Activated gamma-delta T cell (primary cell): ENCODE measurements around the gene SLC18A3.

Experiments
- DNase-seq: peaks from one replicate; lab custom pipeline; 2025; lab: John Stamatoyannopoulos, UW

SLC18A3 gene

GRCh38 chr10:49611816-49612512 is 1.9 kb downstream of the SLC18A3 start:
- DNase-seq = no peak

GRCh38 chr10:49612513-49613164 is 2.5 kb downstream of the SLC18A3 start:
- DNase-seq = no peak

DNA sequence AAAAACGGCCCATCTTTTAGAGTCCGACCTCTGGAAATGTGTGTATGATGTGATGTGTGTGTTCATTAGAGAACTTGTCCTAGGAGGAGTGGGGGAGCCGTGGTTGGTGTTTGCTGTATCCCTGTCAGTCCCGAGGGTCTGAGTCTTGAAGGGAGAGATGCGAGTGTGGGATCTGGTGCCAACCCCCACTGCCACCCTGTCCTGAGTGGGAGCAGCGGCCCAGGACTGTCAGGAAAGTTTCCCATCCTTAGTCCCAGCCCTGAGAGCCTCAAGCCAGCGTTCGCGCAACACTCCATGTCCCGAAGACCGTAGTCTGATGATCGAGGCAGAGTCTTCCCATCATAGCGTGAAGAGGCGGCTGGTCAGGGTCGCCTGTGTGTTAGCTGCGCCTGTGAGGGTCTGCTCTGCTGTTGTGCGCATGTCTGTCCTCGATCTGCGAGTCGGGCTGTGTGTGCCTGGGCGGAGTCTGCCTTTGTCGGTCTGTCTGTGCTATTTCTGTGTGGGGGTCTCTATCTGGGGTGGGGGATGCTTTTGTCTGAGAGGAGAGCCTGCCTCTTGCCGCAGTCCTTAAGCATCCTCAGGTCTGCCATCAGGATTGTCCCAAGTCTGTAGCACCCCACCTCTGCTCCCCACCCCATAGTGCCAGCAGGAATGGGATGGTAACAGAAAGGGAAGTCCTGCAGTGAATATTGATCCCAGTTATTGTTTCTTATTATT is 3.2 kb downstream of the SLC18A3 start:
- DNase-seq = no peak

DNA sequence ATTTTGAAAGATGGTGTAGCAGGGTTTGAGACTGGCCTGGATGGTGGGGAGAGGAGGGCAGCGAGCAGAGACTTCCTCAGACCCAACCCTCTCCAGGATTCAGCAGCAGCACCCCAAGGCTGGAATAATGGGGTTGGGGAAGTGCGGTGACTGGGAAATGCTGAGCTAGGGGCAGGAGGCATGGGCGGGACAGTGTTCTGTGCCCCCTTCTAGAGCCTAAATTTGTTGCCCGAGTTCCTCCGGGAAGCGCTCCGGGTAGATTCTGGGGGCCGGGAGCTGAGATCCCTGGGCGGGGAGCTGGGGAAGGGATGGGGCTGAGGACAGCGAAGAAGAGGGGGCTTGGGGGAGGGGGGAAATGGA is 3.8 kb downstream of the SLC18A3 start, which contains the start of gene CHAT:
CHAT (plus strand) TSS at position 156 of the 360 bp plus-strand sequence; CDS start at position 309, 153 bp downstream.
- no peak for DNase-seq

DNA sequence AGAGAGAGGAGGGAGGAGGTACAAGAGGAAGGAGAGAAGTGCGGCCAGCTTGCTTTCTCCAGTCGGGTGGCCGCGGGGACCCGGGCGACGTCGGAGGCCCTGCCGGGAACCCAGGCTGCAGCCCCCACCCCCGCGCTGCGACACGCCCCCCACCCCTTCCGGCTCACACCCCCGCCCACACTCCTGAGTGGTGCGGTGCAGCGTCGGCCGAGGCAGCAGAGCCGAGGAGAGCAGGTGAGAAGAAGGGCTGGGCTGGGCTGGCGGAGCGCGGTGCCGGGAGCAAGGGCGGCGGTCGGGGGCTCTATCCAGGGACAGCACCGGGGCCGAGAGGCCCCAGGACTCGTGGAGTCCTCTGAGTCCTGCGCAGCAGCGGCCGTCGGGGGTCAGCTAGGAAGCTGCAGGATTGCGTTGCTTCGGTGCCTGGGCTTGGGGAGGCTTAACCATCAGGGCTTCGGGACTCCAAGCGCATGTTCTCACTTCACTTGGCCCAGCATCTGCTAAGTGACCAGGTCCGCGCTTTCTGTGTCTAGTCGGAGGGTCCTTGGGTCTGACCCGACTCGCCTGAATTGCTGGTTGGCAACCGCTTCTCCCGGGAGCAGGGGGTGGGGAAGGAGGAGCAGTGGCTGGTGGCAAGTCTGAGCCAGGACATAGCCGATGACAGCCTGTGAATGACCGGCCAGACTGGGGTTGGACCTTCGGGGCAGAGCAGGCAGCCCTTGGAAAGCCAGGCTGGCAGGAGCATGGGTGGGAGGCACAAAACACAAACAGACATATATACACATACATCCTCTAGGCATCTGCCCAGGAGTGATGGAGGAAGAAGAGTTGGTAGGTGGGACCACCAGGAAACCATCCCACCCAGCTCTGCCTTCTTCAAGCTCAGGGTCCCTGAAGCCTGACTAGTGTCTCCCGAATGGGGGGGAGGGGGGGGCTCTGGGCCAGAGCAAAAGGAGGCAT is 4.4 kb downstream of the SLC18A3 start:
- no peak for DNase-seq

GRCh38 chr10:49615213-49615612 is 5.1 kb downstream of the SLC18A3 start:
- DNase-seq = no peak

DNA sequence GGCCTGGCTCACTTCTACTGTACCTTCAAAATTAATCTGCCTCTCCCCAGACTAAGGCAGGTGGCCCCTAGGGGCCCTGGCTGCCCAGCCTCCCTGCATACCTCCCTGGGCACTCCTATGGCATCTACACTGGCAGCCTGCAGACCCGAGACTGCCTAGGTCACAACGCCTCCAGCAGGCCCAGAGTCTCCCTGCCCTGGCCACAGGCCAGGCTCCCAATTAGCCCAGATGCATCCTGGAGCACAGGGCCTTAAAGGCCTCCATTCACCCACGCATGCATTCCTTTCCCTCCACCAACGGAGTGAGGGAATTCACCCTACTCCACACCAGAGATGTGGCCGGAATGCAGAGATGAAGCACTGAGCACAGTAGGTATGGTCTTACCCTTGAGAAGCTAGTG is 5.6 kb downstream of the SLC18A3 start:
- no peak for DNase-seq

DNA sequence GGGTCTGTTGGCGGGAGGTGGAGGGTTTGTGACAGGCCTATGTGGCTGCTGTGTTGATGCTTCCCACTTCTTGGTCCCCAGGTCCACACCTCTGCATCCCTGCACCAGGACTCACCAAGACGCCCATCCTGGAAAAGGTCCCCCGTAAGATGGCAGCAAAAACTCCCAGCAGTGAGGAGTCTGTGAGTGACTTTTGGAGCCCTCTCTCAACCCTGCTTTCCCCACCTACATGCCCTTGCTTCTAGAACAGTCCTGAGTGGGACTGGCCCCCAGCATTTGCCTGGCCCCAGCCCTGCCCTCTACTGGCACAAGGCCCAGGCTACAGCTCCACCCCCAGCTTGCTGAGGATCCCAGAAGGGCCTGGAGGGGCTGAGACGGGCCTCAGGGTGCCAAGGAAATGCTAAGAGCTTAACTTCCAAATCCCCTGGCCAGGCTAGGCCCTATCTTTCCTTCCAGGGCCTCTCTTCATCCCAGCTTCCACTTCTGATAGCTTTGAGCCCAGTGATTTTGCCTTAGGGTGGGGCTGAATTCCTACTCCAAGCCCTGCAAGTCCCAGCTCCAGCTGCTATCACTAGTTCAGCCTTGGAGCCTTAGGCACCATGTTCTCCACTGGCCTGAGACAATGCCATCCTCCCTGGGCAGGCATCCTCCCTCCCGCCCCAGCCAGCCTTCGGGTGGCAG is 6.5 kb downstream of the SLC18A3 start:
- DNase-seq = no peak

GRCh38 chr10:49617121-49618020 is 7.3 kb downstream of the SLC18A3 start:
- DNase-seq = no peak

GRCh38 chr10:49618821-49619220 is 8.7 kb downstream of the SLC18A3 start:
- DNase-seq = no peak

DNA sequence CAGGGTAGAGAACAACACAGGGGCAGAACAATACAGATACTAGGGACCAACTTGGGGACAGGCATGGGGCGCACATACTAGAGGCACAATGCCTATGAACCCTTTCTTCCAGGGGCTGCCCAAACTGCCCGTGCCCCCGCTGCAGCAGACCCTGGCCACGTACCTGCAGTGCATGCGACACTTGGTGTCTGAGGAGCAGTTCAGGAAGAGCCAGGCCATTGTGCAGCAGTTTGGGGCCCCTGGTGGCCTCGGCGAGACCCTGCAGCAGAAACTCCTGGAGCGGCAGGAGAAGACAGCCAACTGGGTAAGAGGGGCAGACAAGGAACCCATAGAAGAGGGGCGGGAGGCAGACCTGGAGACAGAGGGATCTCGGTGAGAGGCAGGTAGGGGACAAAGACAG is 9.5 kb downstream of the SLC18A3 start:
- DNase-seq = no peak

GRCh38 chr10:49620286-49620810 is 10.2 kb downstream of the SLC18A3 start:
- no peak for DNase-seq

DNA sequence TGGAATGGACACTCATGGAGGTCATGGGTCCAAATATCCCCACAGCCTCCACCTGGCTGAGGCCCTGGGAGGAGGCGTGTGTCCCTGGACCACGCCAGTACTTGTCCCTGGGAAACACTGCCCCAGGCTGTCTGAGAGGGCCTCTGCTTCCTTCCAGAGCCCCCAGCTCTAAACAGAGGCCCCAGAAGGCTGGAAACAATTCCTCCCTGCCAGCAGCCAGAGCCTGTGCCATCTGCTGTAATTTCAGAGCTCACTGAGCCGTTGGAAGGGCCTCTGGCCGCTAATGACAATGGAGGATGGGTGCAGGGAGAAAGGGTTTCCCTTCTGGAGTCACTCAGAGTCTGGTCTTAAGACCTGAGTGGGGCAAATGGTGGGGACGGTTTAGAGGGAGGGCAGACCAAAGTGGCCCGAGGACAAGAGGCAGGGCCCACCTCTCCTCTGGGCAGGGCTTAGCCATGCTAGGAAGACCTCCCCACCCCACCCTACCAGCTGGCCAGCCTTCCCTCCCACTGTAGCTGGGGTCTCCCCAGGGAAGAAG is 10.8 kb downstream of the SLC18A3 start:
- no peak for DNase-seq

DNA sequence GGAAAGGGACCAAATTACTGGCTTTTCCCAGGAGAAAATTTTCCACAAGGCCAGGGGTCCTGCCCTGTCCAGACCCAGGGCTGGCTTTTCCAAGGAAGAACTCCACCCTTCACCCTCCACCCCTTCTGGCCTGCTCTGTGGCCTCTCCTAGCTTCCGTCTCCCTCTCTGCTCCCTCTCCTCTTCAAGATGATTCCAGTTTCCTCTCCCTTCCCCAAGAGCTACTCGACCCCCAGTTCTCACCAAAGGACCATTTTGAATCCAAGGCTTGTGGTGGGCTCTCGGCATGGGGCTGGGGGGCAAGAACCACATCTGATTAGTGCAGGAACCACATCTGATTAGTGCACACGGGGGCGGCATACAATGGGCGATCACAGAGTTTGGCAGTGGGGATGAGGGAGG is 11.5 kb downstream of the SLC18A3 start:
- no peak for DNase-seq

DNA sequence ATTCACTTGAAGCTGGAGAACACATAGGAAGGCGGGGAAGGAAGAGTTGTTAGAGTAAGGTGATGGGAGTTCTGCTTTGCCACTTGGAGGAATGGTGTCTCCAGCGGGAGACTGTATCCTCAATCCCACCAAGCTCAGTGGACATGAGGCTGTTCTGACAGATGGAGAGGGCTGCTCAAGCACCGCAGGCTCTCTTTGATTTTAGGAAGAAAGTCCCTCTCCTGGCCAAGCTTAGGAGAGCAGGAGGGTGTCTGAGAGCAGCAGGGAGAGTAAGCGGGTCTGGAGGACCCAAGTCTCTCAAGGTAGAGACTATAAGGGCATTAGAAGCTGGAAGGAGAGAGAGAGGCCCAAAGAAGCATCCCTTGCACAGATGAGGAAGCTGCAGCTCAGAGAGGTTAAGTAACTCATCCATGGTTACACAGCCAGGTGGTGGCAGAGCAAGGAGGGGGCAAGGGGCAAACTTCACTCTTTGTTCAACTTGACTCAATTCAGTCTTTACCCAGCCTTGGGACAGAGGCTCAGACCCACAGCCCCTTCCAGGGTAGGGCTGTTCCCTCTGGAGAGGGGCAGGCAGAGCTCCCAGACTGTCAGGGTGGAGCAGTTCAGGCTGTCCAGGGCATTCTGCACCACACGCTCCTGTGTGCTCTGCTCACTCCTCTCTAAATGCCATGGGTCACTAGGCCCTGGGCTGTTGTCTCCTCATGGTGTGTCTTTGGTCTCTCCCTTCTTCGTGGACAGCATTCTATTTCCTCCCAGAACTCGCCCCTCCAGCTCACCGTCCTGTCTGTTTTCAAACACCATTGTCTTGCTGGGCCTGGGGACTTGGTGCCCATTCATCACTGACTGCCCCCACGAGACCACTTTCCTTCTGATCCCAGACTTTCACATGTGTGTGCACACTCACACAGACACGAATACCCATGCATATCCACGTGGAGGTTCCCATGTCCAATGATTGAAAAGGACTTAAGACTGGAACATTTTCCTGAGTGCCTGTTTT is 12.6 kb downstream of the SLC18A3 start:
- DNase-seq = no peak

GRCh38 chr10:49624629-49625028 is 14.5 kb downstream of the SLC18A3 start:
- DNase-seq = no peak

GRCh38 chr10:49625411-49625810 is 15.3 kb downstream of the SLC18A3 start:
- DNase-seq = no peak

- DNase-seq = no peak
Measured at GRCh38 chr10:49627038-49627437, 16.9 kb downstream of the SLC18A3 start.
